CD4-positive, alpha-beta T cell treated with Interleukin-2 at 100 ng/mL for 4 hours (primary cell): Measurements from ENCODE around the gene HEBP2.
"Not testable (repeated sequence)": the region's sequence is repeated elsewhere in the genome, so short reads cannot be mapped to it uniquely, and the experiment has no call there.

Experiments
- DNase-seq: peaks from one replicate; pipeline ENCODE4 v3.0.0-alpha.2; 2020; ENCODE audit warnings: low spot score

The HEBP2 gene, protein sequence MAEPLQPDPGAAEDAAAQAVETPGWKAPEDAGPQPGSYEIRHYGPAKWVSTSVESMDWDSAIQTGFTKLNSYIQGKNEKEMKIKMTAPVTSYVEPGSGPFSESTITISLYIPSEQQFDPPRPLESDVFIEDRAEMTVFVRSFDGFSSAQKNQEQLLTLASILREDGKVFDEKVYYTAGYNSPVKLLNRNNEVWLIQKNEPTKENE

DNA sequence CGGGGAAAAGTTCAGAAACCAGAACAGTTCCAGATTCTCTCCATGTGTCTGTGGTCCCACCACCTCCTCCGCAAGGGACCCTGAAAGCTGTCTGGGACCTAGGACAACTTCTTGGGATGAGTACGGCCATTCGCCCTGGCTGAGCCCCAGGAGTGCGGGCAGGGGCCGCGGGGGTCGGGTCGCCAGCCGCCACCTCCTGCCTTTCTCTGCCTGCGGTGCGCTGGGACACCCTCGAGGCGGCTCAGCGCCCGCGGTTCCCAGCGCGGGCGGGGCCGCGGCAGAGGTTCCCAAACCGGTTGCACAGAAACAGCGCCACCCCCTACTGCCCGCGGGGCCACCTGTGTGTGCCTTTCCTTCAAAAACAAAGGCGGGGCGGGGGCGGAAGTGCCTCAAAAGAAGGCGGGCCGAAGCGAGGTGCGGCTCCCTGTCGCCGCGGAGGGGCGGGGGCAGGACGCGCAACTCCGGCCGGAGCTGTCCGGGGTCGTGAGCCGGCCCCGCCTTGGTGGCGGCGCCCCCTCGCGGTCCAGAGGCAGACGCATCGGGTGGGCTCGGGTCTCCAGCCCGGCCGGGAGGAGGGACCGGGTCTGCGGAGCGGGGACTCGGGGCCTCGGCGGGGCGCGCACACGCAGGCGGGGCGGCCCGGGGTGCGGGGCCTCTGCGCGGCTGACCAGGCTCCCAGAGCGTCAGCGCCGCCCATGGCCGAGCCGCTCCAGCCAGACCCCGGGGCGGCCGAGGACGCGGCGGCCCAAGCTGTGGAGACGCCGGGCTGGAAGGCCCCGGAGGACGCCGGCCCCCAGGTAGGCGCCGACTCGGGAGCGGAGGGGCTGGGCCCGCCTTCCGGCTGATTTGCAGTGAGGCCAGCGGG, at the start of gene HEBP2:
HEBP2 (plus strand) TSS at position 423 of the 865 bp plus-strand sequence; CDS start at position 696, 273 bp downstream.
- peak; percentile 94 for DNase-seq

DNA sequence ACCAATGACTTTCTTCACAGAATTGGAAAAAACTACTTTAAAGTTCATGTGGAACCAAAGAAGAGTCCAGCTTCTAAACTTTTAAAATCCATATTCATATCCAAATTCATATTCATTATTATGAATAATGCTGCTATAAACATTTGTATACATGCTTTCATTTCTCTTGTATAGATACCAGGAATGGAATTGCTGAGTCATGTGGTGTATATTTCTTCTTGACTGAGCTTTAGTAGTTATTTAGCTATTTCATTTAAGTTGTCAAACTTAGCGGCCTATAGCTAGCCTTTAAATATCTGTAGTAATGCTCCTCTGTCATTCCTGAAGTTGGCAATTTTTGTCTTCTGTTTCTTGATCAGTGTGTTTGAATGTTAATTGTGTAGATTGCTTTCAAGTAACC, 46.1 kb upstream of the HEBP2 start:
- DNase-seq: no peak

DNA sequence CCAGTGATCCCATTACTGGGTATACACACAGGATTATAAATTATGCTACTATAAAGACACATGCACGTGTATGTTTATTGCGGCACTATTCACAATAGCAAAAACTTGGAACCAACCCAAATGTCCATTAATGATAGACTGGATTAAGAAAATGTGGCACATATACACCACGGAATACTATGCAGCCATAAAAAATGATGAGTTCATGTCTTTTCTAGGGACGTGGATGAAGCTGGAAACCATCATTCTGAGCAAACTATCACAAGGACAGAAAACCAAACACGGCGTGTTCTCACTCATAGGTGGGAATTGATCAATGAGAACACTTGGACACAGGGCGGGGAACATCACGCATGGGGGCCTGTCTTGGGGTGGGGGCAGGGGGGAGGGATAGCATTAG, 35.3 kb upstream of the HEBP2 start:
- DNase-seq: not testable (repeated sequence)

DNA sequence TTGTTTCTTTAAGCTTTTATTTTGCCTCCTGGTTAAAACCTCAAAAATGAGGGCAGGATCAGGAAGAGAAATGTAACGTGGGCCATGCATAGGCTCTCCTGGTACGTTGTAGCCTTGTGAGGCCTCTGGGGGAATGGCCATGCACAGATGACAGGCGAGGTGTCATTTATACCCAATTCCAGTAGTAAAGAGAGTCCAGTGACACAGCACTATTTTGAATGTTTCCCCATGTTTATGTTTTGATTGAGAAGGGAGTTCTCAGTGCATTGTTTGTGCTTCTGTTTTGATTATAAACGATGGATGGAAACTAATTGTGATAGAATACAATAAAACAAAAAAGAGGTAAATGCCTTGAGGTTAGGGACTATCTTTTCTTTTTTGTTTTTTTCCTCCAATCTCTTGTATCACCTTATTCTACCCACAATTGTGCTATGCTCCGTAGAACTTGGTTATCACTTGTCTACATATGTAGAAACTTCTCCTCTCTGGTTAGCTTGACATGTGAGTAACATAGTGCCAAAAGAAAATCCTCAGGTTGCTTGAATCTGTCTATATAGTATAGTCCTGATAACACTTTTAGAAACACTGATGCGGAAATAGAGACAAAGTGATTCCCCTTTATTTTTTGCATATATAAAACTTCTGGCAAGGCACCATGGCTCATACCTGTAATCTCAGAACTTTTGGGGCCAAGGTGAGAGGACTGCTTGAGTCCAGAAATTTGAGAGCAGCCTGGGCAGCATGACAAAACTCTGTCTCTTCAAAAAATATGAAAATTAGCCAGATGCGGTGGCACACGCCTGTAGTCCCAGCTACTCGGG, 33.2 kb upstream of the HEBP2 start:
- no peak for DNase-seq

DNA sequence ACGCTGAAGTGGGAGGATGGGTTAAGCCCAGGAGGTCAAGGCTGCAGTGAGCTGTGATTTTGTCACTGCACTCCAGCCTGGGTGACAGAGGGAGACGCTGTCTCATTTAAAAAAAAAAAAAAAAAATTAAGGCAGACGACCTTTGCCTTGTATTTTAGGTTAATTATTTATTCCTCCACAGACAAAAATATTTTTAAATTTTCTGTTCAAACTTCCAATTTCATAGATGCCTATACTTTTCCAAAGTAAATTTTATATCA, 32.6 kb upstream of the HEBP2 start:
- no peak for DNase-seq

DNA sequence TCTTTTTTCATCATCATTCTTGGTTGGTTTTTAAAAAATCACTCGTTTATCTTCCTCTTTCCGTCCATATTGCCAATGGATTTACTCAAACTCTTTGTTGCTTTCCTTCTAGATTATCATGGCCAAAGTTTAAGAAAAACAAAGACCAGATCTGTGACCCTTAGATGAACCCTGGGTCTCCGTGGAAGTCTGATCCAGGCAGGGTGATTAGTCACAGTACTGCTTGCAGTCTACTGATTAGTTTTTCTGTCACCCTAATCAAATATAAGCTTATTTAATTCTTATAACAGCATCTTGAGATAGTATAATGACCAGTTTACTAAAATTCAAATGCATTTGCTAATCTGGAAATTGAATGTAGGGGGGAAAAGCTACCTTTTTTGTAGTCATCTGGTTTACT, 32.3 kb upstream of the HEBP2 start:
- DNase-seq: no peak

DNA sequence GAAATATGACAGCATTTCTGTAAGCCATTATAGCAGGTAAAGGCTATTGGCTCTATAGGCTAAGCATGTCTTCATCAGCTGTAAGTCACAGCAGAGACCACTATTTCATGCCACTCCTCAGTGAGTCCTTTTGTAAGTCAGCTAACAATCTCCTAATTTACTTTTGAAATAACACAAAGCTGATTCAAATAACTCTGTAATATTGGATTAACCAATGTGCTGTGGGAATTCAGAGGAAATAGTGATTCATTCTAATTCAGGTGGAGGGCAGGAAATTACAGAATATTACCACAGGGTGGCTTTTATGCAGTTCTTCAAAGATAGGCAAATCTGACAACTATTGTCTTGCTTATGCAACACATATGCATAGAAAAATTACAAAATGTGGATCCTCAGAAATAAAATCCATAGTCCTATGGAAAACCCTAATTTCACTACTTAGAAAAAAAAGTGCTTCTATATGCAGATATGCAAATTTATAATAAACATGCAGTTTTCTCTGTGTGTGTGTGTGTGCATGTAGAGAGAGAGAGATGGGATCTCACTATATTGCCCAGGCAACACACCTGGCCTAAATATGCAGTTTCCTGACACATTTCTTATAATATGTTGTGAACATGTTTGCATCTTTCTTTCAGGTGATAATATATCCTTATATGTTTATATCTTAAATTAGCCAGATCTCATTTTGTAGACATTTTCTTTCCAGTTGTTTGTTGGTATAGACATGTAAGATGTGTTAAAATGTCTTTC, 31.1 kb upstream of the HEBP2 start:
- DNase-seq: peak; percentile 24

DNA sequence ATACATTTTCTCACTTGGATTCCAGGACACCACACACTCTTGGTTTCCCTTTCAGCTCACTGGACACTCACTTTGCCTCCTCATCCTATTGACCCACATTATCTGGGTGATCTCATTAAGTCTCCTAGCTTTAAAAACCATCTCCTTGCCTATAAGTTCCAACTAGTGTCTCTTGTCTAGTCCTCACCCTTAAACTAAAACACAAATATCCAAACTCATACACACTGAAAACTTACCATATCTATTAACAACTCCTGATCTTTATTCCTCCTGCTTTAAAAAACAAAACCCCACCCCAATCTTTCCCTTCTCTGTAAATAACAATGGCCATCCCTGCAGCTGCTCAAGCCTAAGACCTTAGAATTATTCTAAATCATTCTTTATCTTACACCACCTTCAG, 29.8 kb upstream of the HEBP2 start:
- DNase-seq: no peak

DNA sequence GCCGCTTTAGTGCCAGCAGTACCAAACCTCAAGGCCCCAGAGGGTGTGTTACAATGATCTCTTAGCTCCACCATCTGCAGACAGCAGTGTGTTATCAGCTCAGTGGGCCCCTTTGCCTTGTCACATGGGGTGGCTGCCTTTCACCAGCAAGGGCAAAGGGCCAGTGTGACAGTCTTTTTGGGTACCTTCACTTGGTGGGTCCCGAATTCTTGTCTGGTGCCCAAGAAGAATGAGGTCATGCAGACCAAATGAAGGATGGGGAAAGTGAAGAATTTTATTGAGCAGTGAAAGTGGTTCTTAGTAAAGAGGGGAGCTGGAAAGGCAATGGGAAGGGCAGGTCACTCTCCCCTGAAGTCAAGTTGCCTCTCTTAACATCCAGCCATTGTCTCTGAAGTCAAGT, 29.2 kb upstream of the HEBP2 start:
- no peak for DNase-seq

DNA sequence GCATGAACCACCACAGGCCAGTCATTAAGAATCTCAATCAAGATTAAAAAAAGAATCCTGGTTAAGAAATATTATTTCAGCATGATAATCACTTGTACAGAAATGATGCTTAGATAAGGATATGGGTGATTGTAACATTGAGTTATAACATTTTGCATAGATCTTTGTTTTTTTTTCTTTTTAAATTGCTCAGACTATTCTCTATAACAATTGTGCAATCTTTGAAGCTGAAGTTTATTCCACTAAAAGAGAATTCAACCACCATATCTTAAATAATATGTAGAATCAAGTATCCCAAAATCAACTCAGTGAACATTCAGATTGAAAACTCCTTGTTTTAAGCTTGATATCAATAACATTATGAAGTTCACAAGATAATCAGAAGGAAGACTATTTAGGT, 27.0 kb upstream of the HEBP2 start:
- DNase-seq: no peak

DNA sequence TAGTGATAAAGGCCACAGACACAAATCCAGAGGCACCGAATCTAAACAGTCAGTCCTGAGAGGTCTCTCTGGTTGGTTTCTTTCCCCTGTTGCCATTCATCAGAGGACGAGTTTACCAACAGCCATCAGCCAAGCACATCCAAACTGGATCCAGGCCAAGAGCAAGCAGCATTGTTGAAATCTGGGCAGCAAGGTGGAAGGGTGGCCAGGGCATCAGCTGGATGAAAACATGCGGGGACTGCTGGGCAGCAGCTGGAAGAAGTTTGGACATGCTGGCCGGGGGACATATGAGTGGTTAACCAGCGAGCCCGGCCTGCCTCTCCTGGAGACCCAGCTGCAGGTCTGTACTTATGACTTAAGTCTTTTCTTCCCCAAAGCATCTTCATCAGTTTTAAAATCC, 26.2 kb upstream of the HEBP2 start, which contains the start of gene SMIM28:
SMIM28 (plus strand) TSS at position 62 of the 400 bp plus-strand sequence; CDS start at position 230, 168 bp downstream.
- no peak for DNase-seq

DNA sequence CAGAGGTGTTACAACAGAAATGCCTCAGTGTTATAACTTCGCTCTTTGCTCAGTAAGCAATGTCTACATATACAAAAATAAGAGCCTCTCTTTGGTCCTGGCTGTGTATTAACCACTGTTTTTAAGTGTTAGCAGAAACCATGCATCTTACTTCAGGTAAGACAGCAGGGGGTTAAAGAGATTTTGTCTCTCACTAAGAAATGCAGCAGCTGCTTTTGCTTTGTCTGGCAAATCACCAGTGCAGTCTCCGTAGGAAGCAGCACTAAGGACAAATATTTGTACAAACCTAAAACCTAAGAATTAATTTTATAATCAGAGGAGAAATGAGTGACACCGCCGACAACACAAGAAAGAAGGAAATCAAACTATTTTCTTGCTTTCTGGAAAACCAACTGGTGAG, 25.6 kb upstream of the HEBP2 start:
- DNase-seq: no peak

DNA sequence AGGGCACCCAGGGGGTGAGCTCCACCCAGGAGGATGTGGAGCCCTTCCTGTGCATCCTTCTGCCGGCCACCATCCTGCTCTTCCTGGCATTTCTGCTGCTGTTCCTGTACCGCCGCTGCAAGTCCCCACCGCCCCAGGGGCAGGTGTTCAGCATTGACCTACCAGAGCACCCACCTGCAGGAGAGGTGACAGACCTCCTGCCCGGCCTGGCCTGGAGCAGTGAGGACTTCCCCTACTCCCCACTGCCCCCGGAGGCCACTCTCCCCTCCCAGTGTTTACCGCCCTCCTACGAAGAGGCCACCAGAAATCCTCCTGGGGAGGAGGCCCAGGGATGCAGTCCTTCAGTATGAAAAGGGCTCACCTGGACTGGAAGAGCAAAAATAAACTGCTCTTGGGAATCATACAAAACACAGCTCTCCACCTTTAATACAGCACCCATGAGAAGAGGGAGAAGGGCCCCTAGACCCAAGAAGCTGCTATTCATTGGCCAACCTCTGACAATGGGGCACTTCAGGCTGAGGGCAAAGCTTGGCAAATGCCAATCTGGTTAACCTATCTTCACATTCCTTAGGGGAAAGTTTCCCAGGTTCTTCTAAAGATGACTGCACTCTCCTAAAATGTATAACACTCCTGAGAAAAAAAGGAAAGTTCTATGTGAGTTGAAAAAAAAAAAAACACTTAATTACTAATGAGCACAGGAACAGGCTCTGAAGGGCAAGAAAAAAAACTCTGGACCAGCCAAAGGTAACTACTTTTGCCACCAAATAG, 21.3 kb upstream of the HEBP2 start:
- DNase-seq: no peak

DNA sequence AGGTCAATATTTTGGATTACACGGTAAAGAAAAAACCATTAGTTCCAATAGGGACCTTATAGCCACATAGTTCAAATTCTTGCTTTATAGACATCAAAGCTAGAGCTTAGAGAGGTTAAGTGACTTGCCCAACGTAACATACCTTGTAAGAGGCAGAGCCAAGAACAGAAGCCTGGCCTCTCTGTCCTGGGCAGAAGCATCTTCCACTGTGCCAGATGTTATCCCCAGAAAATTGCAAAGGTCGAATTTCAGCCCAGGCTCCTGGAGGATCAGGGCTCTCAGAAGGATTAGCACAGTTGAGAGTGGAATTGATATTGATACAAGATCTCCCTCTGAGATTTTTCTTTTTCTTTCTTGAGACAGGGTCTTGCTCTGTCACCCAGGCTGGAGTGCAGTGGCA, 20.2 kb upstream of the HEBP2 start:
- DNase-seq: no peak

DNA sequence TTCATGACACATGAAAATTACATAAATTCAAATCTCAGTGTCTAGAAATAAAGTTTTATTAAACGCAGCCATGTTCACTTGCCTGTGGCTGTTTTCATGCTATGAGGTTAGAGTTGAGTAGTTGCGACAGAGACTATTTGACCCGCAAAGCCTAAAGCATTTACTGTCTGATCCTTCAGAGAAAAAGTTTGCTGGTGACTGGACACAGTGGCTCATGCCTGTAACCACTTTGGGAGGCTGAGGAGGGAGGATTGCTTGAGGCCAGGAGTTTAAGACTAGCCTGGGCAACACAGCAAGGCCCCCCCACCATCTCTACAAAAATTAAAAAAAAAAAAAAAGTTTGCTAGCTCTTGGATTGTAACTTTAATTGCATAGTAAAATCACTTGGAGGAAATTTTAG, 17.1 kb upstream of the HEBP2 start:
- DNase-seq: no peak

DNA sequence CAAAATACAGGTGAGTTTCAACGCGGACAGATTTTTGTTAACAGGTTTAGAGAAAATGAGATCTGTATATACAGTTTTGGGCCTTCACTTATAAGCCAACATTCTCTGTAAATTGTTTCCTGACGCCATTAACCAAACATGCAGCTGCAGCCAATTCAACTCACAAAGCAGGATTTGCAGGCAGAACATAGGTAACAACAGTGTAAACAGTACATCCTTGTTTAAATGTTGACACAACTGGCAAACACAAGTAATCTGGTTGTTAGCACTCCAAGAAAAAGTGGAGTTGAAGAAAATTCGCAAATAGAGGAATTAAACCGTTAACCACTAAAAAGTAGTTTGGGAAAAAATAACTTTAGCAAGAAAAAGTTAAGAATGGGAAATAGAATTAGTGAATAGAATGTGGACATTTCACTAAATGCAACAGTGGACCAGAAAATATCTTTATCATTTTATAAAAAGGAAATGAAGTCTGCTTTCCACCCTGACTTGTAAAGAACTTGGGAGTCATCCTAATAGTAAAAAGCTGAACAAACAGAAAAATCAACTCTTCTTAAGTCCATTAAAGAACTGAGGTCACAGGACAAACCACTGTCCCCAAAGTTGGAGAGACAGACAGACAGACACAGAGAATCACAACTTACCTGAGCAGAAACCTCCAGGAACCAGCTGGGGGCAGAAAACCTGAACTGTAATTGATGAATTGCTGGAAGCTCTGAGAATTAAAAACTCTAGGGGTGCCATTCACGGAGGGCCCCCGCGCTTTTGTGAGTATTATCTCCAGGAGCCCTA, 16.2 kb upstream of the HEBP2 start:
- DNase-seq: no peak

DNA sequence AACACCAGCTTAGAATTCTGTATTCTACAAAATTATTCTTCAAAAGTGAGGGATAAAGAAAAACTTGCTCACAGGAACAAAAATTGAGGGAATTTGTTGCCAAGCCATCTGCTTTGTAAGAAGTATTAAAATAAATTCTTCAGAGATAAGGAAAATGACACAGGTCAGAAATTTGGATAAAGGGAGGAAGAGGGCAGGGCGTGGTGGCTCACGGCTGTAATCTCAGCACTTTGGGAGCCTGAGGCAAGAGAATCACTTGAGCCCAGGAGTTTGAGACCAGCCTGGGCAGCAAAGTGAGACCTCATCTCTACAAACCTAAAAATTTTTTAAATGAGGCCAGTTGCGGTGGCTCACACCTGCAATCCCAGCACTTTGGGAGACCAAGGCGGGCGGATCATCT, 14.5 kb upstream of the HEBP2 start:
- DNase-seq: no peak

DNA sequence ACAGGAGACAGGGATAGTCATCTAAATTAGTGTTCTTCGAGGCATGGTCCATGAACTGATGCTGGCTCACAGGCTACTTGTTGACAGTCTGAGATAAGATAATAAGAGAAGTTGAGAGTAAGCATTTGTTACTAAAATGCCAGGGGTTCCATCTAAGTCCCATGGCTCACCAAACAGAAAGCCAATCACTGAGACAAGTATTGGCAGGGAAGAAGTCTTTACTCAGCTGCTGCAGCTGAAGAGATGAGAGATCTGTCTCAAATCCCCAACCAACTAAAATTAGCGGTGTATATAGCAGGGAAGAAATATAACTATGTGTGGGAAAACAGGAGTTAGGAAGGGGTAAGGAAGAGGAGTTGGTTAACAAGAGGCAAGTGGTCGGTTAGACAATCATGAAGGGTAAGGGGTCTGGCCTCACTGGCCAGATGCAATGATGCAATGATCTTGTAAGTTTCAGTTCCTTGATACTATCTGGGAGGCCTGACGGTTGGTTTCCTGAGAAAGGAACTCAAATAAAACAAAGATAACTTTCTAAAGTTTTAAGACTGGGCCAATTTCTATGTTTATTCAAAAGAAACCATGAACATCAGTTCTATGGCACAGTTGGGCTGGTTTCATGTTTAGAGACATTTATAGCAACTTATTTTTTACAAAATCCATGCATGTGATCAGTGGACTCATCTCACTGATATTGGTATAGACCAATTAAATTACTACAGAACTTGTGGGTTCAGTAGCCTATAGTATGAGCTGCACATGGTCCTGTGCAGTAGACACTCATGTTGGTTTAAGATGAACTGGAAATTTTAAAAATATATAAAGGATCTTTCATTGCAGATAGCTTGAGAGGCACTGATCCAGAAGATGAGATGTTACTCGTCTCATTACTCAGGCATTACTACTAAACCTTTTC, 9.9 kb upstream of the HEBP2 start:
- DNase-seq: no peak

DNA sequence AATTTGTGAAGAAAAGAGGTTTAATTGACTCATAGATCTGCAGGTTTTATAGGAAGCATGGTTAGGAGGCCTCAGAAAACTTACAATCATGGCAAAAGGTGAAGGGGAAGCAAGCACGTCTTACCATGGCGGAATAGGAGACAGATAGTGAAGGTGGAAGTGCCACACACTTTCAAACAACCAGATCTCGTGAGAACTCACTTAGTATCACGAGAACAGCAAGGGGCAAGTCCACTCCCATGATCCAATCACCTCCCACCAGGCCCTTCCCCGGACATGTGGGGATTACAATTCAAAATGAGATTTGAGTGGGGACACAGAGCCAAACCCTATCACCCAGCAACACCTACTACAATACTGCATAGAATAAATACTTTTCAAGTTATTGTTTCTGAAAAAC, 7.3 kb upstream of the HEBP2 start:
- DNase-seq: no peak
